GM18498 (cell line): ENCODE data around the gene TBC1D22B.
"Not testable (repeated sequence)": the region's sequence is repeated elsewhere in the genome, so short reads cannot be mapped to it uniquely, and the experiment has no call there.

Experiments
- ATAC-seq: cut with Tn5 transposase; IDR thresholded peaks from one replicate; pipeline ENCODE4 v1.9.1; 2021; ENCODE audit warnings: mild to moderate bottlenecking, moderate library complexity; ENCODE audit not compliant: unreplicated experiment

The TBC1D22B gene

DNA sequence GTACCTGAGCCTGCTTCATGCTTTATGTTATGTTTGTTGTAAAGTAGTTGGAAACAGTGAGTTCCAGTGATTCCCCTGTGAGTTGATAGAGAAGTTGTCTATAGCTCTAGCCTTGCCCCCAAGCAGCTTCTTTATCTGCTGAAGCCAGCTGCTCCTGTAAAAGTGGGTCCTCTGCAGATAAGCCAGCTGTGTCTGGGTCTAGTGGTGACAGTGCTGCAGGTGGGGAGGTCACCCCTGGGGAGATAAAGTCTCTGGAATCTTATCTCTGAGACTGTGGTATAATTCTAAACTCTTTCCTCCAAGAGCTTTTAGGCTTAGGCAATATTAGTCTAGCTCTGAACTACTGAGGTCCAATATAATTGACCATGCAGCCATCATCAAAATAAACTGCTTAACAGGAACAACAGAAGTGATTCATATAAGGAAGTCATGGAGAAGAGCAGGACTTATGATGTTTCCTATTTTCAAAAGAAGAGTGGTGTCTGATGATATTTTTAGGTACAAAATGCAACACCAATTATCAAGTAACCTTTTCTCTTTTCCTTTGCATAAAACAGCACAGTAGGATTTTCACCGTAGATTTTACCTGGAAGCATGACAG lies 44.6 kb downstream of the TBC1D22B start:
- ATAC-seq = no peak

- ATAC-seq = no peak
Observed at GRCh38 chr6:37303091-37303660, 45.6 kb downstream of the TBC1D22B start.

GRCh38 chr6:37303891-37304503 lies 46.4 kb downstream of the TBC1D22B start:
- ATAC-seq = no peak

DNA sequence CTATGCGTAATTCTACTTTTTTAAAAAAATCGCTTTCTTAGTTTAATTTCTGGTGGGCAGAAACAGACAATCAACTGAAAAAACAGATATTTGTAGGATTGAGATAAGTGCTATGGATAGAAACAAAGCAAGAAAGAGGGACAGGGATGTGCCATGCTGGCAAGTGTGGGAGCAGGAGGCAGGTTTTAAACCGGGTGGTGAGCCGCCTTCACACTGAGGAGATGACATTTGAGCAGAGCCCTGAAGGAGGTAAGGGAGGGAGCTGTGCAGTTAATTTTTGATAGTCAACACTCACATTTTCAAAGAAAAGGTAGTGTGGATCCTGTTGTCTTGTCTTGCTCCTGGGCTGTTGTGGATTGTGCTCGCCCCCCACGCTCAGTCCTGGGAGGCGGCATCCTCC lies 47.2 kb downstream of the TBC1D22B start:
- ATAC-seq = no peak

DNA sequence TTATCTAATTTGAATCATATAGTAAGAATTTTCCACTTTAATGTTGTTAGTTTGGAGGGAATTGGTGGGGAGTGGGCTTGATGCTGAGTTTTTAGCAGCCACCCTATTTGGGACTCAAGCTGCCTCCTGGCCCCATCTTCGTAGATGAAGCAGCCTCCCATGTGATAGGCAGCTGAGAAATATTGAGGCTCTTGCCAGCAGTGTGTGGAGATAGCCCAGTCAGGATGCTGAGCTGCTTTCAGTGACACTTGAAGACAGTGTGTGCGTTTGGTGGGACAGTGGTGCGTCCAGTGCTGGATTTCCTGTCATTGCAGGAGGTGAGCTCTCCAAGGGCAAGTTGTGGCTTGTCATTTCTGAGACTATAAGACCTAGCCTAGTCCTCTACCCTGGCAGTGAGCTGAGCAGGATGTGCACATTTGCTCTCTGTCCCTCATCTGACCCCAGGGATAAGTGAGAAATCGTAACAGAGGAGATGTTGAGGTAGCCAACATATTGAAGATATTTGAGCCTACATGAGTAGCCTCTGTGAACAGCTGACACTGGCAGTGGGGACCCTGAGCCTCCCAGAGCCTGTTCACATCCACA lies 48.4 kb downstream of the TBC1D22B start:
- no peak for ATAC-seq

DNA sequence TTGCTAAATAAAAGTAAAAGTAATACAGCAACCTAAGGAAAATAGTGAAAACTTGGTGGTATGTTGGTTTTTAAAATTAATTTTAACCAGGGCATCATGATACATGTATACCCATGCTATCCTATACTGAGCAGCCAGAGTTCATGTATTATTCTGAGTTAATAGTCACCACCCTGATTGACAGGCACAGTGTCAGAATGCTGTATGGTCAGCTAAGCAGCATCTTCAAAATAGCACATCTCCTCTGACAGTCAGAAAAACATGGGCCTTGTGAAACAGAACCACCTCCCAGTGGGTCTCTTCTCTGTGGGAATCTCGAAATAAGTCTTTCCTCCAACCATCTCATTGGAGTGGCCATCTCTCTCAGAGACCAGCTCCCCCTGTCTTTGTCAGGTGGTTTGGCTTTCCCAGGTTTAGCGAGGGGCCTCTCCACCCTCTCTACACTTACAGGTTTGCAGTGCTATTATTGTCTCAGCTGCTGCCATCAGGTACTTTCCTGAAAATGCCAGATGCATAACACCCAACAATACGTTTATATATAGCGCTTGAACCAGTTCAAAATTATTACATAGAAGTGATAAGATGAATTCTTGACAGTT lies 49.2 kb downstream of the TBC1D22B start:
- ATAC-seq = no peak

DNA sequence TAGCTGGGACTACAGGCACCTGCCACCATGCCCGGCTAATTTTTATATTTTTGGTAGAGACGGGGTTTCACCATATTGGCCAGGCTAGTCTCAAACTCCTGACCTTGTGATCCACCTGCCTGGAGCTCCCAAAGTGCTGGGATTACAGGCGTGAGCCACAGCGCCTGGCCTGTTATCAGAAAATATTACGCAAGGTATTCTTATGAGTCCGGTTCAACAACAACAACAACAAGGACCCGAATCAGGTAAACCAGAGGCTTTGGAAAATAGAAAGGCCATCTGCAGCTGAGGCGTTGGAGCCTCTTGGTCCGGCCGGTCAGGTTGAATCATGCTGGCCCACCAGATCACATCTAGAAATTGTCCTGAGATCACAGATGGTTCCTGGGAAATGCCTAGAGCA lies 49.9 kb downstream of the TBC1D22B start:
- not testable (repeated sequence) for ATAC-seq

GRCh38 chr6:37308069-37308815 lies 50.7 kb downstream of the TBC1D22B start:
- ATAC-seq = no peak

DNA sequence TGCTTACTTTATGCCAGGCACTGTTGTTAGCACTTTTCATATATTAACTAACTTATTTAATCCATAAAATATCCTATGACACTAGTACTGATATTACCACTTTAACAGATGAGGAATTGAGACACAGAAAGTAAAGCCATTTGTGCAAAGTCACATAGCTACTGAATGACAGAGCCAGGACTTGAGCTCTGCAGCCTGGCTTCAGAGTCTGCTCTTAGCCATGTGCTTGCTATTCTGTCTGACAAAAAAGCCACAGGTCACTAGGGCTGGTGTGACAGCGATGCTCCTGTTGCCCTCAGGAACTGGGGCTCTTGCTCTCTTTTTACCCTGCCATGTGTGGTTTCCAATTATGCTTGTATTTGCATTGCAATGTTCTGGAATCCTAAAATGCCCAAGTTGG lies 51.5 kb downstream of the TBC1D22B start:
- no peak for ATAC-seq

DNA sequence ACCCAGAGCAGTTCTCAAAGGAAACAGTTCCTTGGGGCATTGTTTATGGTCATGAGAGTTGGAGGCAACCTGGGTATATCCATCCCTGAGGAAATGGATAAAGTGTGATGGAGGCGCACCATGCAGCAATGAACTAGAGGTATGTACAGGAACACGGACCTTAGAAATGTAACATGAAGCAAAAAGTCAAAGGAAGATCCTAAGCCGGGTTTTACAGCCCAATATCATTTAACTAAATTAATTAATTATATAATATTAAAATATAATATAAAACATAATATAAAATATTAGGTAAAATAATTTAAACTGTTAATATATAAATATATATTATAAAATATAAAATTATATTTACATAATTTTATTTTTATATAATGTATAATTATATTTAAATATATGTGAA lies 52.1 kb downstream of the TBC1D22B start:
- ATAC-seq = no peak

- ATAC-seq = no peak
Observed at GRCh38 chr6:37310966-37311365, 53.4 kb downstream of the TBC1D22B start.

DNA sequence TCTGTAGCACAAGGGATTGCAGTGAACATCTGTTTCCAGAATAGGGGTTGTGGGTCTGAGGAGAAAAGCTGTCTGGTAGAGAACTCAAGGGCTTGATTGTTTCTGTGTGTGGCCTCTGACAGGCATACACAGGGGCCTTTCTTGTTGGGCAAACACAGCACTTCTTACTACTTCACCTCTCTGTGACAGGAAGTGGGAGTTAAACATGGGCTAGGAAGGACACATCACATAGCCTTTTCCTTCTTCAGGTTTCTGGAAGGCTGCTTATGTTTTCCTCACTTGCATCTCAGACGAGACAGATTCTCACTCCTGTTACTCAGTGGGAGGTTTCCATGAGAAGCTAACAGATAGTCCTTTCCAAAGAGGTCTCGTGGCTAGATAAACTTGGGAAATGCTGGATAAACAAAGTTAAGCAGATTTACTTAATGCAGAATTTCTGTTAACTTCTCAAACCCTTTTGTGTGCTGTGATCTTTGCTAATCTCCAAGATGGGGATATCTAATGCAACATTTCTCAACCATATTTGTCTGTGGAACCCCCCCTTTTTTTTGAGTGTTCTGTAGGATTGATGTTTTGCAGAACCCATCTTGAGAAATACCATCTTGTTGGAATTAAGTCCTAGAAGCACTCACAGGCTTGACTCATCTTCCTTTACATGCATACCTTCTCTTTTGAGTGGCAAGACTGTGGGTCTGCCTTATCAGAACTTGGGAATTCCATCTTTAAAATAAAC lies 54.3 kb downstream of the TBC1D22B start:
- ATAC-seq = no peak

- no peak for ATAC-seq
Observed at GRCh38 chr6:37313723-37314486, 56.3 kb downstream of the TBC1D22B start.

DNA sequence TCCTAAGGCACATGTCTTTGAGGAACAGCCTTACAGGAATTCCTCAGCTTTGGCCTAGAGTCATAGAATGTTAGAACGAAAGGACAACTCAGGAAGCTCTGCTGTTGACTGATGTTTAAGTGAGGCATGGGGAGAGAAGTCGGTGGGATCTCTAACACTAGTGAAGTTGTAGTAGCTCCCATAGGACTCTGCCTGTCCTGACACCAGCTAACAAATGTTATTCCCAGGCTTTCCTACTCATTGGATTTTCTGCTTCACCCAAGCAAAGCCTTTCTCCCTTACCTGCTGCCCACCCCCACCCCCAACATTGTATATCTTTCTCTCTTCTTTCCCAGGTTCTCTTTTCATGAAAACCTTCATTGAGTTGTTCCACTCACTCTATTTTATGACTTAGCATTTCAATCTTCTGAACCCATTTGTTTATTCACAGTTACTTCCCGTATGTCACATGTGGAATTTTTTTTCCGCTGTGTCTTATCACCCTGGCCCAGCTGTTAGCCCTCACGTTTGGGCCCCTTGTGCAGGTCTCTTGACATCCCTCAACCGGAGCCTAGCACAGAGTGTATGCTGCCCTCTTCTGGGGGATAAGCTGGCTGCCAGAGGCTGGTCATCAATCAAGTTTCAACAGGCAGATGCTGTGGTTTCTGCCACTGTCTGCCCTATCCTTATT lies 57.0 kb downstream of the TBC1D22B start:
- no peak for ATAC-seq

GRCh38 chr6:37315157-37315515 lies 57.6 kb downstream of the TBC1D22B start:
- ATAC-seq = no peak

GRCh38 chr6:37316071-37316470 lies 58.5 kb downstream of the TBC1D22B start:
- no peak for ATAC-seq

DNA sequence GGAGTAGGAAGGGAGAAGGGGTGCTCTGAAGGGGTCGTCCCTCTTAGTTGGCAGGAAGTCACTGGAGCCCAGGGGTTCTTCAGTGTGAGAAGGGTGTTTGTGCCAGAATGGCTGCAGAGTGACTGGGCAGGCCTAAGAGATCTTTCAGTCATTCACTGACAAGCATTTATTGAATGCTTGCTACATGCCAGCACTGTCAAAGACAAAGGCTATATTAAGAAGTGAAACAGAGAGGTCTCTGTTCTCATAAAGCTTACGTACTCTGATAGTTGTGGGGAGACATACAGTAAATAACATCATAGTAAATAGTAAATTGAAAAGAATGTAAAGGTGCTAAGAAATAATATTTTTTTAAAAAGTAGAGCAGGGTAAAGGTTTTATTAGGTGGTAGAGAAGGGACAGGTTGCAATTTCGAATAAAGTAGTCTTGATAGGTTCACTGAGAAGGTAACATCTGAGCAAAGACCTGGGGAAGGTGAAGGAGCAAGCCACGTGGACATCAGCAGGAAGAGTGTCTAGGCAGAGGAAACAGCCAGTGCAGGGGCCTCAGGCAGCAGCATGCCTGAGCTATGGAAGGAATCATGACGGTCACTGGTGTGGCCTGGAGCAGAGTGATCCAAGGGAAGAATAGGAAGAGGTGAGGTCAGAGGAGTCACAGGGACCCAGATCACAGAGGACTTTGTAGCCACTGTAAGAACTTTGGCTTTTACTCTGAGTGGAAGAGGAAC lies 59.9 kb downstream of the TBC1D22B start:
- no peak for ATAC-seq

DNA sequence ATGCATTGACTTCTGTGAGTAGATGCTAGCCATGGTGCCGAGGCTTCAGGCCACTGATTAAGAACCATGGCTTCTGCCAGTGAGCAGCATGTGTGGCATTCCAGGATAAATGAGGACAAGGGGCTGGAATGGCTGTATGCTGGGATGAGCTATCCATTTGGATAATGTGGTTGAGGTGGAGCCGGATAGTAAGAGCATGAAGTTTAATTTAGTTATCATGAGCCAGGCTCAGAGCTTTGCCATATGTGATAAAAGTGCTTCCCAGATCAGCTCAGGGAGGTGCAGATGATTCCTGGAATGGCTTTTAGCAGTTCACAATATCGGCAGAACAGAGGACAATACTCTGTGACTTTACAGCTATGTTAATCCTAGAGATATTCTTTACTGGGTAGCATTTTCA lies 61.6 kb downstream of the TBC1D22B start:
- no peak for ATAC-seq
